HG02884 (cell line): ENCODE data around the gene GABRR1.
"Not testable (repeated sequence)": the region's sequence is repeated elsewhere in the genome, so short reads cannot be mapped to it uniquely, and the experiment has no call there.

Experiments
- ATAC-seq: cut with Tn5 transposase; IDR thresholded peaks from one replicate; pipeline ENCODE4 v1.9.1; 2021; ENCODE audit warnings: mild to moderate bottlenecking, moderate library complexity; ENCODE audit not compliant: unreplicated experiment

The GABRR1 gene

GRCh38 chr6:89217299-89217910 lies at the start of gene GABRR1:
Gene GABRR1 (minus strand): TSS chr6:89217358. CDS start chr6:89217322, 36 bp downstream.
- no peak for ATAC-seq

GRCh38 chr6:89264296-89264695 lies 47.1 kb upstream of the GABRR1 start:
- ATAC-seq: no peak

DNA sequence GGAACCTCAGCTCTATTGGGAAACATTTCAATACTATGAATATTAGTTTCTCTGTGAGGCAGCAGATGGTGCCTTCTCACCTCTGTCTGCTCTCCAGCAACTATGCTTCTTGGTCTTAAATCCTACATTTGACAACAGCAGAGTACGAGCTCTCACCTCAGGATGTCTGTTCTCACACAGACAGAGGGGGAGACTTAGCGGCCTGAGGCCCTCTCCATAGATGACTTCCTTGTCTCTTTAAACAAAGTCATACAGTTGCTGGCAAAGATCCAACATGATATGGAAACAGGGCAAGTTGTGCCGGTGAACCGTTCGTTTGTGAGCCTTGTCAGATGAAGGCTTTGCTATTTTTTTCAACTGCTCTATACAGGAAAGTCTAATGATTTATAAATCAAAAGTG lies 43.7 kb upstream of the GABRR1 start:
- ATAC-seq: no peak

GRCh38 chr6:89260310-89260709 lies 43.2 kb upstream of the GABRR1 start:
- ATAC-seq: no peak

DNA sequence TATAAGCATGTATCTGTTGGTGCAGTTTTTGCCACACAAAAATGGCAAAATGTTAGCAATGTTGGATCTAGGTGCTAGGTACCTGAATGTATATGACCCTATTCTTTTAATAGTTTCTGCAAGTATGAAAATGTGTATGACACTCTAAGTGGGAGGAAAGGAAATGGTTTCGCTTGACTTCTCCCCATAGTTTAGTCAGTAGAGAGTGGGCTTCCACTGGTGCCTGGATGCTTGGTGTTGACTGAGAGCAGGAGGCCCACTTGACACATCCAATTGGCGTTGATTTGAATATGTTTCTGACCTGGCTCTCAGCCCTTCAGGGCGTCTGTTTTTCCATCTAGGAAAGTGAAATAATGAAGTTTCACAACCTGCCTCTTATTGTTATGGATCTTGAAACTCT lies 41.8 kb upstream of the GABRR1 start:
- peak; percentile 79 for ATAC-seq

DNA sequence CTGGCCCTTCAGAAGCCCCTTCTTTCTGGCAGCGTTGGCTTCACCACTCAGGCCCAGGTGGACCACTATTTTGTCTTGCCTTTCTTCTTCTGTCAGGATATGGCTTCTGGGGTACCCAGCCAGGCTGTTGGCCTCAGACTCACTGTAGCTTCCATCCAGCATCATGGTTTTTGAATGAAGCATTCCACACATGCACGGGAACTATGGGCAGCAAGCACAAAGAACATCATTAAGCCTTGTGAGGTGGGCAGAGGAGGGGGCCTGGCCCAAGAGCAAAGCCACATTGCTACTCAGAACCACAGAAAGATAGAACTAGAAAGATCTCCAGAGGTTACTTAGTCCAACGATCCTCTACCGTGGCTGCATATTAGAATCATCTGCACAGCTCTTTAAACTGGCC lies 40.6 kb upstream of the GABRR1 start:
- no peak for ATAC-seq

DNA sequence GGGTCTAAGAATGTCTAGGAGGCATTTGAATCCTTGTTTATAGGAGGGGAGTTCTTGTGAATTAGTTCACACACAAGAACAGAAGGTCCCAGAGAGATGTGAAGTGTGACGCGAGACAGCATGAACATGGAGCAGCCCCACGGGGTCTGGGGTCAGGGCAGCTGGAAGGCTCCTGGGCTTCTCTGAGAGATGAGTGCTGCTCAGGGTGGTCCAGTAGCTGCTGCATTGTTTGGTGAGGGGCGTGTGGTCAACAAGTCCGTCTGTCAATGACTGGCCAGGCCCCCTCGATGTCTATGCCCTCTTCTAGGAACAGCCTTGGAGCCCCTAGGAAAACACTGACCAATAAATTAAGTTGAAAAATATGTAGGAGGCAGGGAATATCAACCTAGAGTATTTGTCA lies 40.2 kb upstream of the GABRR1 start:
- no peak for ATAC-seq

DNA sequence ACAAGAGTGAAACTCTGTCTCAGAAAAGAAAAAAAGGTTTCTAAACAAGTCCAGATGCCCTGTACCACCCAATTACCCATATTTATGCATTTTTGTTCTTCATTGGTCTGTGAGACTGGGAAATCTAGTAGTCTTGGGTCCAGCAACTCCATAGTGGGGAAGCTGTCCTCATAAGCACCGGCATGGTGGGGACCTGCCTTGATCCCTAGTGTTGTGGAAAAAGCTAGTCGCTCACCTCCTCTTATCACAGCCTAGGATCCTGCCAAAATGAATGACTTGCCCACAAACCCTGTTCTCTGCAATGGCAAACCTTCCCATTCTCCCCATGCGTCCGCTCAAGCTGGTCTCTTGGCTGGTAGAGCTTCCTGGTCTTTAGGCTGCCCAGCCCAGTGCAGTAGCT lies 38.3 kb upstream of the GABRR1 start:
- ATAC-seq: no peak

GRCh38 chr6:89254569-89254968 lies 37.4 kb upstream of the GABRR1 start:
- no peak for ATAC-seq

DNA sequence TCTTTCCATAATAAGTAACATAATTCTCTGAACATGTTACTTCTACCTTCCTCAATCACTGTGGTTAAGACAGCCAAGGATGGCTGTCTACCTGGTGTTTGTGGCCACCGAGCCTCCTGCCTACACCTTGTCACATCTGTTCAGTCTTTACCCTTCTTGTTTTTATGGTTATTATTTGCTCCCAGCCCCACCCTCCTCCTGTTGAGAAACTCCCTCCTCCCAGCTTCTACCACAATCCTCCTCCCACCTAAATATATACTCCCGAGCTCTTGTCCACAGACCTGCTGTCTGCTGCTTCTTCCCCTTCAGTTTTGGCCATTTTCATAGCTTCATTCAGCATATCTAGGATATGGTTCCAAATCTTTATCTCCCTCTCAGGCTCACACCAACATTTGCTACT lies 35.7 kb upstream of the GABRR1 start:
- no peak for ATAC-seq

GRCh38 chr6:89251976-89252375 lies 34.8 kb upstream of the GABRR1 start:
- ATAC-seq: no peak

- no peak for ATAC-seq
Observed at GRCh38 chr6:89251170-89251569, 34.0 kb upstream of the GABRR1 start.

- no peak for ATAC-seq
Observed at GRCh38 chr6:89250239-89250638, 33.1 kb upstream of the GABRR1 start.

GRCh38 chr6:89244241-89244985 lies 27.3 kb upstream of the GABRR1 start:
- ATAC-seq: peak; percentile 67

DNA sequence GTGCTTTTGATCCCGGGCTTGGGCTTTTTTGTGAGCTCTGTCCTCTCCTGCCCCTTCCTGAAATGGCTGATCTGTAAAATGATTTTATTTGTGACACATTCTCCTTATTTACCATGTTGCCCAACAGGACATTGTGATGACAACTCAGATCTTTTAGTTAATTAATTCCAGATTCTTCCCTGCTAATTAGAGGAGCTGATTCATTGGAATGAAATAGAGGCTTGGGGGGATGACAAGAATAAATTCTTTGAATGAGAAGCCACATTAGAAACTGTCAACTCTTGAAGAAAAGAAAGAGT lies 26.1 kb upstream of the GABRR1 start:
- ATAC-seq: no peak

DNA sequence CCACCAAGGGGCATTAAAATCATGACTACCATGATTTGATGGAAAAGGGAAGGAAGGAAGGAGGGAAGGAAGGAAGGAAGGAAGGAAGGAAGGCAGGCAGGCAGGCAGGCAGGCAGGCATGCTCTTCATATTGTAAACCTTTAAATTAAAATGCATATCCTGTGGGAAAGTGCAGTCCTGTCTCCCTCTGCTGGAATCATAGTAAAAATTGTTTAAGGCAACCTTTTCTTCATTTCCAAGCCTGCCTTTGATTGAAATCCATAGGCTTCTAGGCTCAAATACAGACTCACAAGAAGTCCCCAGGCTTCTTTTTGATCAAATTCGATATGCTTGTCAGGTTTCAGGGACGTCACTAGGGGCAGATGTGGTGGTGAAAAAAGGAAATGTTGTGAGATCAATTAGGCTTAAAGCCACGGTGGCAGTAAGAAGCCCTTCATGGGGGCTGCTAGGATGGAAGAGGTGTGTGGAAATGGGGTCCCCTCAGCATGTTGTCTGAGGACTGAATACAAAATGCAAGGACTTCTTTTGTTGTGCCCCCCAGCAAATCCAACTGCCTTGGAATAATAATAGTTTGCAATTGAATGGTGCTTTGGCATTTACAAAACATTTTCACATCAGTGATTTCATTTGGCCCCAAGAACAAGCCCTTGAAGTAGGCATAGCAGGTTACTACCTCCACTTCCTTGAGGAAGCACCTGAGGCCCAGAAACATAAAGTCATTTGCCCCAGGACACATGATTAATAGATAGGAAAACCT lies 25.6 kb upstream of the GABRR1 start:
- no peak for ATAC-seq

- ATAC-seq: no peak
Observed at GRCh38 chr6:89239338-89239737, 22.2 kb upstream of the GABRR1 start.

DNA sequence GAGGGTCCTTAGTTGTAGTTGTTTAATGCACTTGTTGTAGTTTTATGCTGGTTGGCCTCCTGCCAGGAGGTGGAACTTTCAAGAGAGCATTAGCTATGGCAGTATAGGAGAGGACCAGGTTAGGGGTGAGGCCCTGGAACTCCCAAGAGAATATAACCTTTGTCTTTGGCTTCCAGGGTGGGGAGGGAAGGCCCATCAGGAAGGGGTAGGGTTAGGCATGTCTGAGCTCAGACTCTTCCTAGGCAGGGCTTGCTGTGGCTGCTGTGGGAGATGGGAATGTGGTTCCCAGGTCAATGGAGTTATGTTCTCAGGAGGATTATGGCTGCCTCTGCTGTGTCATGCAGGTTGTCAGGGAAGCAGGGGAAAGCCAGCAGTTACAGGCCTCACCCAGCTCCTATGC lies 20.0 kb upstream of the GABRR1 start:
- no peak for ATAC-seq

- not testable (repeated sequence) for ATAC-seq
Observed at GRCh38 chr6:89233605-89234004, 16.4 kb upstream of the GABRR1 start.

DNA sequence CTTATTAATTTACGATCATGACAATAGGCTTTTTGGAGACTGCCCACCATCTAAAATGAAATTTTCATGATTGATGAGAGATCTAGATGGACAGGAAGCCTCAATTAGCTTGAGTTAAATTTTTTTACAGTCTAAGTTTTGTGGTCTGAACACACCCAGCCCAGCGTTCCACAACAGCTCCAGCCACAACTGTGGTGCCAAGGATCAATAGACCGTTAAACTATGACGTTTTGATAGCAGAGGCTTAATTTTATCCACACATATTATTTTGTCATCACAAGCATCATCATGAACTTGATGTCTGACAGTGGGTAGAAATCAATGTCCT lies 5.5 kb upstream of the GABRR1 start:
- no peak for ATAC-seq

DNA sequence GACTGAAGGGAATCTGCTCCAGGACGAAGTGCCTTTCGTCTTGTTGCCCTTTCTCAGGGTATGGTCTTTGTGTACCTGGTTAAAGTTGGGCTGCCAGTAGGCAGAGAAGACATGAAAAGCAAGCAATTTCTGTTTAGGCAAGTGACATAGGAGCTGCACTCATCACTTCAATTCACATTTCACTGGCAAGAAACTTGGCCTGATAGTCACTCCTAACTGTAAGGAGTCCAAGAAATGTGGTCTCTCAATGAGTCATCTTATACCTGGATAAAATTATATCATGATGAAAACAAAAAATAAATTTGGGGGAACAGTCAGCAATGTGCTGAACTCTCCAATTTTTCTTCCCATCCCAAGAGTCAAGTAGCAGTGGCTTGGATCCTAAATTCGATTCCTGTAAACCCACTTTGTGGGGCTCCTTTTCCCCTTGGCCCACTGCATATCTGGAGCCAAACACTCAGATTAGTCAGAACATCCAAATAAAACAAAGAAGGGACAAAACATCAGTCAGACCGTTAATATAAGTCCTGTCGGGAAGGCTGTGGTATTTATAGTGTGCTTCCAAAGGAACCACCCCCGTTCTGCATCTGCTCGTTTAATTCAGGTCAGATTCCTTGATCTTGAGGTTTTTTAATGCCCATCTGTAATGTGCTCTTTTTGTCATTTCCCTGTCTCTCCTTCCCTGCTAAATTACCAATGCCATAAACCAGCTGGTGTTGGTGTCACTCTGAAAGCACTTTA lies 5.0 kb upstream of the GABRR1 start:
- no peak for ATAC-seq

DNA sequence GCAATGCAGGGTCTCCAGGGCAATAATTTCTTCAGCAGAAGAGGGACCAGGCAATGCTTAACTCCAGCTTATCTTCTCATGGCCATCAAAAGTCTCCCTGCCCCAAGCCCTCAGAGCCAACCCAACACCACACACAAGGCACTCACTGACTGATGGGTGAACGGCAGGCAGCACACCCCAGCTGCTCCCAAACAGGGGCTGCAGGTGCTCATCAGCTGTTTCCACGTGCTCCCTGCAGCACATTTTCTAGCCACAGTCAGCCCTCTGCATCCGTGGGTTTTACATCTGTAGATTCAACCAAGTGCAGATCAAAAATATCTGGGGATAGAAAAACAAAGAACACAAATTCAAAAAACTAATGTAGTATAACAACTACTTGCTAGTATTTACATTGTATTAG lies 4.0 kb upstream of the GABRR1 start:
- ATAC-seq: no peak
